HG03460 (cell line): Measurements from ENCODE around the gene HOXA3.

Source experiments
- ATAC-seq: cut with Tn5 transposase; IDR thresholded peaks from one replicate; pipeline ENCODE4 v1.9.1; 2021; ENCODE audit not compliant: unreplicated experiment

The HOXA3 gene

GRCh38 chr7:27189997-27190748 lies 37.8 kb upstream of the HOXA3 start:
- ATAC-seq: no peak

DNA sequence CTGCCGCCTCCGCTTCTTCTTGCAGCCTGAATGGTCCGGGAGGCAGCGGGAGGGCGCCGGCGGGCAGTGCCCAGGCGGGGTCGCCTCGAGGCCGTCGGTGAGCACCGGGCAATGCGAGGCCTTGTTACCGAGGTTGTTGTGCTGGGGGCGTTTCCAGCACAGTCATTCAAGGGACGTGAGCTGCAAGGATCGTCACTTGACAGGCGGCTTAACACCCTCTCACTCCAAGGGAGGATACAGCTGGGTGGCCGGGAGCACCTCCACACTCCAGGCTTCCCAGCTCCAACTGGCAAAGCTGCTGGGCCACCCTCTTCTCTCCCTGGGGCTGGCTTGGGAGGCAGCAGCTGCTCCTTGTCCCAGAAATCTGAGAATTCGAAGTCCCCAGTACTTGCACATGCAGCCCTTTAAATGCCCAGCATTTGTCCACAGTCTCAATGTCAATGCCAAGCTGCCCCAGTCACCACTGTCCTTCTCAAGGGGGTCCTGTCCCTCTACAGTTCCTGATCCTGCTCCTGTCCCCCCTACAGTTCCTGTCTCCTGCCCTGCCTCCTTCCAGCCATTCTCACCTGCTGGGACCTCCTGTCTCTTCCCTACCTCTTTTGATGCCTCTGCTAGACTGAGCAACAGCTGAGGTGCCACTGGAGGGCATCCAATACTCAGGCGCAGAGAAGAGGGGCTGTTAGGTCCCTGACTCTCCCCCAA lies 37.1 kb upstream of the HOXA3 start:
- ATAC-seq: no peak

- no peak for ATAC-seq
Measured at GRCh38 chr7:27188386-27189294, 36.3 kb upstream of the HOXA3 start.

- no peak for ATAC-seq
Measured at GRCh38 chr7:27187475-27188385, 35.3 kb upstream of the HOXA3 start.

- ATAC-seq: no peak
Measured at GRCh38 chr7:27186668-27187474, 34.5 kb upstream of the HOXA3 start.

GRCh38 chr7:27185854-27186667 lies 33.7 kb upstream of the HOXA3 start:
- no peak for ATAC-seq

GRCh38 chr7:27185013-27185853 lies 32.9 kb upstream of the HOXA3 start, which contains the start of gene HOXA11:
HOXA11 (minus strand) TSS chr7:27185232; CDS start chr7:27185144, 88 bp downstream.
- ATAC-seq: no peak

- ATAC-seq: no peak
Measured at GRCh38 chr7:27184337-27185012, 32.1 kb upstream of the HOXA3 start.

GRCh38 chr7:27183682-27184336 lies 31.4 kb upstream of the HOXA3 start:
- no peak for ATAC-seq

GRCh38 chr7:27182861-27183681 lies 30.7 kb upstream of the HOXA3 start:
- ATAC-seq: no peak

GRCh38 chr7:27182285-27182841 lies 30.0 kb upstream of the HOXA3 start:
- no peak for ATAC-seq

DNA sequence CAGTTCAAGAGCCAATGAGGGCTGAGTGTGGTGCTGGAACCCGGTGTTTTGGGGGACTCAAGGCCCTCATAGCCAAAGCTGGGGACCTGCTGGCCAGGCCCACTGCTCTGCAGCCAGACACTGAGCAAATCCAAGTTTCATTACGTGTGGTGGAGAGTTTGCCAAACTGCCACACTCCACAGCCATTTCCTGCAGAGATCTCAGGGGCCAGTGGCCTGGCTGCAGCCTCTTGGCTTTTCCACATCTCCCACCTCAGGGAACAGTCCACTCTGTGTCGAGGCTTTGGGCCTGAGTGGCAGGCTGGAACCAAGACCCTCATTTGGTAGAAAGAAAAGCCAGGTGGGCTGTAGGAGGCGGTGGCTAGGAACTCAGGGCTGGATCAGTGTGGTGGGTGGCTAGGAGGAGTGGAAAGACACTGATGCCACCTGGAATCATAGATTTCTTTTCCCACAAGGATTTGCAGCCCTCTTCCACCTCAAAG lies 29.5 kb upstream of the HOXA3 start:
- no peak for ATAC-seq

GRCh38 chr7:27180431-27181420 lies 28.3 kb upstream of the HOXA3 start:
- ATAC-seq: no peak
